SH-SY5Y (cell line): Measurements from ENCODE around the gene ROBO2.

Source experiments
- GATA2 ChIP-seq: IDR thresholded peaks from 2 replicates; pipeline ENCODE4 v1.6.1; 2011; ENCODE audit warnings: mild to moderate bottlenecking, low read depth, low read length
- GATA3 ChIP-seq: IDR thresholded peaks from 2 replicates; pipeline ENCODE4 v1.6.1; 2011; ENCODE audit warnings: low read depth, mild to moderate bottlenecking, low read length, moderate library complexity

The ROBO2 gene, protein sequence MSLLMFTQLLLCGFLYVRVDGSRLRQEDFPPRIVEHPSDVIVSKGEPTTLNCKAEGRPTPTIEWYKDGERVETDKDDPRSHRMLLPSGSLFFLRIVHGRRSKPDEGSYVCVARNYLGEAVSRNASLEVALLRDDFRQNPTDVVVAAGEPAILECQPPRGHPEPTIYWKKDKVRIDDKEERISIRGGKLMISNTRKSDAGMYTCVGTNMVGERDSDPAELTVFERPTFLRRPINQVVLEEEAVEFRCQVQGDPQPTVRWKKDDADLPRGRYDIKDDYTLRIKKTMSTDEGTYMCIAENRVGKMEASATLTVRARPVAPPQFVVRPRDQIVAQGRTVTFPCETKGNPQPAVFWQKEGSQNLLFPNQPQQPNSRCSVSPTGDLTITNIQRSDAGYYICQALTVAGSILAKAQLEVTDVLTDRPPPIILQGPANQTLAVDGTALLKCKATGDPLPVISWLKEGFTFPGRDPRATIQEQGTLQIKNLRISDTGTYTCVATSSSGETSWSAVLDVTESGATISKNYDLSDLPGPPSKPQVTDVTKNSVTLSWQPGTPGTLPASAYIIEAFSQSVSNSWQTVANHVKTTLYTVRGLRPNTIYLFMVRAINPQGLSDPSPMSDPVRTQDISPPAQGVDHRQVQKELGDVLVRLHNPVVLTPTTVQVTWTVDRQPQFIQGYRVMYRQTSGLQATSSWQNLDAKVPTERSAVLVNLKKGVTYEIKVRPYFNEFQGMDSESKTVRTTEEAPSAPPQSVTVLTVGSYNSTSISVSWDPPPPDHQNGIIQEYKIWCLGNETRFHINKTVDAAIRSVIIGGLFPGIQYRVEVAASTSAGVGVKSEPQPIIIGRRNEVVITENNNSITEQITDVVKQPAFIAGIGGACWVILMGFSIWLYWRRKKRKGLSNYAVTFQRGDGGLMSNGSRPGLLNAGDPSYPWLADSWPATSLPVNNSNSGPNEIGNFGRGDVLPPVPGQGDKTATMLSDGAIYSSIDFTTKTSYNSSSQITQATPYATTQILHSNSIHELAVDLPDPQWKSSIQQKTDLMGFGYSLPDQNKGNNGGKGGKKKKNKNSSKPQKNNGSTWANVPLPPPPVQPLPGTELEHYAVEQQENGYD (N-terminal part only)

DNA sequence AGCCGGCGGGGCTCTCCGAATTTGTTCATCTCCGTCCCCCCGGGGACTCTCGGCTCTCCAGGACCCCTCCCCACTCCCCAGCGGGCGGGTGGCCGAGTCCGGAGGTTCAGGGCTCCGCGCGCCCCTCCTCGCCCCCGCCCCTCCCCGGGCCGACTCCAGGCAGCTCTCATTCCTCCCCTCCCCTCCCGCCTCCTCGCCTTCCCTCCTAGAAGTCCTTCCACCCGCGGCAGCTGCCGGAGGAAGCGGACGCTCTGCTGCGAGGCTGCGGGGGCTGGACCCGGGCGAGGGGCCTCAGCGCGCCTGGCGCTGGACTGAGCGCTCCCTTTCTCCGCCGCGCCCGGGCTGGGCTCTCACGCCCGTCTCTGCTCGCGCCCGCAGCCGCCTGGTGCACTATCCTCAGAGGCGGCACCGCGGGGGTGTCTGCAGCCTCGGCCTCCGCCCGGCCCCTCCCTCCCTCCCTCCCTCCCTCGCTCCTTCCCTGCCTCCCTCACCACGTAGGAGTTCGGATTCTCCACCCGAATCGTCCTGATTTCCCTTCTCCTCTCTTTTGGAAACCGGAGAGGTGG lies at the start of gene ROBO2:
TSS of gene ROBO2 (plus strand) at position 494 of the 566 bp plus-strand sequence. CDS start 687 bp downstream, outside the sequence.
- TF ChIP-seq GATA2: no peak
- TF ChIP-seq GATA3: no peak

DNA sequence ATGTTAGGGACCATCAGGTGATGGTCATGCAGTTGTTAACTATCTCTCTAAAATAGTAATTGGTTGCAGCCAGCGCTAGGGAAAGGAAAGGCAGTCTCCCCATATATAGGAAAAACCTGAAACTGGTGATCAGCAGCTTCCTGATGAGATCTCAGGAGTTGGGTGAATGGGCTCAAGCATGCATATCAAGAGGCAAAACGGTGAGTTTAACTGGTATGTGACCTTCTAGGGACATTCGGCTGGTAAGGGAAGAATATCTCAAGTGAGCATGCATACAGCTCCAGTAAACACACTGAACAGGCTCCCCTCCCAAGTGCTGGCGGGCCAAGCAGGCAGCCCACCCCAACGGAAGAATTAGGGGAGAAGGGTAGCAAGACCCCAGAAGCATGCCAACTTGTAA lies 49.3 kb upstream of the ROBO2 start:
- TF ChIP-seq GATA2 (no peak), GATA3 (no peak)

- TF ChIP-seq GATA2: no peak
- no peak for TF ChIP-seq GATA3
These were observed 48.7 kb upstream of the ROBO2 start for GRCh38 chr3:76991165-76991564.

DNA sequence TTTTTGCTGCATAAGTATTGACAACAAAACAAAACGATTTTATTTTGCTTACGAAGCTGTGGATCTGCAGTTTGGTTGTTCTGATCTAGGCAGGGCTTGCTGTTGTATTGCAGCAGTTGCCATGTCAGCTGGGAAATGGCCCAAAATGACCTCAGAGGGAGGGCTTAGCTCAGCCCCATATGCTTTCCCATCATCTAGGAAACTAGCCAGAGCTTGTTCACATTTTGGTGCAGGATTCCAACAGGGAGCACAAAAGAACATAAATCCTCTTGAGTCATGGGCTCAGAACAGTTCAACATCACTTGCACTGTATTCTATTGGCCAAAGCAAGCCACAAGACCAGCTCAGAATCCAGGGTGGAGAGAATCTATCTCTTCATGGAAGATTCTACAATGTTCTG lies 42.2 kb upstream of the ROBO2 start:
- TF ChIP-seq GATA3 (no peak), GATA2 (no peak)

DNA sequence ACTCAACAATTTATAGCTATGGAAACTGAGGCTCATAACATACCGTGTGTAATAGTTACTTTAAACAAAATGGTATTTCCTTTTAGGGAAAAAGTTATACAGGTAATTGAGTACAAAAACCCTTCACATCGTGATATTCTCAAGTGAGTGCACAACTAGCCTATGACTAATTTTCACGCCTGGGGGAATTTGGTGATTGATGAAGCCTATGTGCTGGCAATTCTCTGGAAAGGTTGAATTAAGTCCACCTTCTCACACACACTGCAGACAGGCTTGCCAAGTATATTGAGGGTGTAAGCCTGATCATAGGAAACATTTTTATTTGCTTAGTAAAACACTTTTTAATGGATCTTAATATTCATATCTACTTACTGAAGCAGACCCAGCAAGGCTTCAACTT lies 41.3 kb upstream of the ROBO2 start:
- TF ChIP-seq GATA3: no peak
- no peak for TF ChIP-seq GATA2

DNA sequence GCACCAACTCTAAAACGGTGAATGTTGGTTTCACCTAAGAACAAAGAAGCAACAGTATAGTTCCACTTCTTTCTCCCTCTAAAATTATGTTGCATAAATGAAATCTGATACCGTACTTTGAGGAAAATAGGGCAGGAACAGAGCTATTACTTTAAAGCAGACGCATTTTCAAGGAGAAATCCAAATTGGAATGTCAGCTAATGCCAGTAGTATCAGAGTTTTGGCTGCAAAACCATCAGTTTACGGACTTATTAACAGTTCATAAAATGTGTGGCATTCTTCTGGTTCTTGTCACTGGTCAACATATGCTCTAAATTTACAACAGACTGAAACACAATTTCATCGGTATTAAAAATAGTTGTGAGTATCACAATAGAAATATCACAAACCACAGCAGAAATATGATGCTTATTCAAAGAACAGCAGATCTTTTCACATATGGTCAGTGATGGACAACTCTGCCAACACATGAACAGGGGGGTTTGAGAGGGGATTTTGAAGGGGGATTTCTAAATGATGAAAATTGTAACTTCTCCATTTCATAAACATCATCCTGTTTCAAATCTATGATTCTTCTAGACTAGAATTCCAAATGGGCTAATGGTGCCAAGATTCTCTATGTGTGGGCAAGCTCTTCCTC lies 38.7 kb upstream of the ROBO2 start:
- TF ChIP-seq GATA3 (no peak), GATA2 (no peak)

- no peak for TF ChIP-seq GATA3
- TF ChIP-seq GATA2: no peak
These were observed 25.7 kb upstream of the ROBO2 start for GRCh38 chr3:77014226-77014625.

DNA sequence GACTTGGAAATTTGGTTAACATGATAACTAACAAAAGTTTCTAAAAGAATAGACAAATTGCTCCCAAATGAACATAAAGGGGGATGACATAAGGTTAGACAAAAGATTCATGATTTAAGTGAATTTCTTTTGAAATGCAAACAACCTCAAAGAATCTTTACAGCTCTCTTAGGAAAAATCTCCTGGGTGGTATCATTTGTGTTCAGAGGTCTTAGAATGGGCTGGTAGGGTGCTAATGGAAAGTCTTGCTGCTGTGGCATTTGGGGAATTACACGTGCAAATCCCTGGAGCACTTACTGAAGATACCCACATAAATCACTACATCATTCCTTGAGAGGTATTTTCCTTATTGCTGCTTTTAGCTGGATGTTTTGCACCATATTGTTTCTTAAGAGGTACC lies 14.4 kb upstream of the ROBO2 start:
- TF ChIP-seq GATA2 (no peak), GATA3 (no peak)

DNA sequence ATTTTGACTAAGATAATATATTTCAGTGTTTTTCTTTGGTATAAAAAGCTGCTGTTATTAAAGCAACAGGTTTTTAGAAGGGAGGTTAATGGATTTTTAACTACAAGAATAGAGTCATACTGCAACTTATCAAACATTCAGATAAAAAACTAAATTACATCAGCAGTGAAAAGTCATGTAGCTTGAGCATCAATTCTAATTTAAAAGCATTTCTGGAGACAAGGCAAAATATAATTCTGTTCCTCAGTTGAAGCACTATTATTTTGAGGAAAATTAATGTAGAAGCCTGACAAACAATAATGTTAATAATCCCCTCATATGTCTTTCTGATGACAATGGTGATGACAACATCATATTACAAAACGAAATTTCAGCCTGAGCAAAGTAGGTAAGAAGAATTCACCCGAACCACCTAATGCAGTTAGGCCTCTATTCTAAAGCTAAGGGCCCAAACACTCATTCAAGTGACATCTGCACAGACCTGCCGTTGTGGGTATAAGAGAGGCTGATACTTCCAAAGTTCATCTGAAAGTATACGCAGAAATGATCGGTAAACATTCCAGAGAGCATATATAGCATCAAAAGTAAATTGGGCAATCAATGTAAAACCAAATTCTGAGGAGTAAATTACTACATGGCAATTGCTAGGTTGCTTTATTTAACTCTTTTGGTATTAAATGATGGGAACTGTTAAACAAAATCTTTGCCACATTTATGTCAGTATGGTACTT lies 12.8 kb upstream of the ROBO2 start:
- TF ChIP-seq GATA2 (no peak), GATA3 (no peak)

GRCh38 chr3:77028005-77028404 lies 11.9 kb upstream of the ROBO2 start:
- TF ChIP-seq GATA3 (no peak), GATA2 (no peak)

GRCh38 chr3:77038468-77038929 lies 1.4 kb upstream of the ROBO2 start:
- TF ChIP-seq GATA3 (no peak), GATA2 (no peak)

DNA sequence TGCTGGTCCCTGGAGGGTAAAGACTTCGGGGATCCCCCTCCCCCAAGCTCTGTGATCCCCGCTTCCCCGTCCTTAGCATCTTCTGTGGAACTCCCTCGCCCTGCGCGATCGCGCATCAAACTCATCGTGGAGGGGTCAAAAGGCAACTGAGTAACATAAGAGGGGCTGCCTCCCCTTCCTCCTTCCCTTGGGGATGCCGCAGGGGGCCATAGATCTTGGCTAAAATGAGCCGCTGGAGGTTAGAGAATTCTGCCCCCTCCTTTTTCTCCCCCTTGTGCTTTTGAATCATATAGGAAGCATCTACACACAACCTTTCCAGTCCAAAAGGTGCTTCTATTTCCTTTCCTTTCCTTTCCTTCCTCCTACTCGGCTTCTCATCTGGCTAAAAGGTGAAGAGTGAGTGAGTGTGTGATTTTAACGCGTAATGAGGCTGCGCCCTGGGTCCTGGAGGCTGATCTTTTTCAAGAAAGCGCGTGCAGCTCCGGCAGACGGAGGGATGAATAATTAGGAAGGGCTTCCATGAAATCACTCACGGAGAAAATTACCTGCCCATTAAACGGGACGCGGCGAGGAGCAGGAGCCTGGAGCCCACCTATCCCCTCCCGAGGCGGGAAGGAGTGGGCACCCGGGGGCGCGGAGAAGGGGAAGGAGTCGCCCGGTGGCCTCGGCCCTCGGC lies 831 bp upstream of the ROBO2 start:
- no peak for TF ChIP-seq GATA3
